Measurements from ENCODE around the gene CD247. TPM values are rescaled to one million over a fixed set of nuclear protein-coding genes. Genes with fewer than 3 reads are reported as not detected.
A peak's percentile ranks its signal among the peaks of the same experiment; 100 is the strongest.

The CD247 gene
- total and polyA plus RNA-seq, 9 of the 15 experiments (the other 6 are each of a cell fraction or from before 2014, with no cell fraction given), result 0.08 to 0.42 (median 0.28) TPM; not detected in 5

GRCh38 chr1:167551362-167551761 is 33.0 kb upstream of the CD247 start (continued):
- TF ChIP-seq ZBTB26 (CRISPR knock-in tag; IDR thresholded peaks at IDR 0.05) (no peak), RBM14 (IDR thresholded peaks at IDR 0.05; ENCODE audit: borderline replicate concordance, insufficient read depth, low read depth, low read length) (no peak), ELK3 (CRISPR knock-in tag; IDR thresholded peaks at IDR 0.05) (no peak), THRB (CRISPR knock-in tag; conservative IDR thresholded peaks at IDR 0.05) (no peak), MCM5 (IDR thresholded peaks at IDR 0.05; ENCODE audit: low read depth) (no peak), EGR1 (conservative IDR thresholded peaks at IDR 0.05) (no peak; the same call in 1 of the 2 replicates), RBM15 (IDR thresholded peaks at IDR 0.05; ENCODE audit: insufficient read depth, low read length) (no peak), TFAP4 (CRISPR knock-in tag; IDR thresholded peaks at IDR 0.05; ENCODE audit: borderline replicate concordance) (no peak), SREBF1 (IDR thresholded peaks at IDR 0.05; ENCODE audit: borderline replicate concordance, low read depth, low read length) (no peak), MAFG (tag; conservative IDR thresholded peaks at IDR 0.05) (no peak), RBM22 (IDR thresholded peaks at IDR 0.05; ENCODE audit: low read depth, low read length, poor library complexity, severe bottlenecking) (no peak), ARID3A (IDR thresholded peaks at IDR 0.05; ENCODE audit: borderline replicate concordance, low read depth, low read length) (no peak), TBP (optimal IDR thresholded peaks at IDR 0.05; ENCODE audit: low read depth, low read length) (peak; percentile 43)
